NCI-H128 (cell line): ENCODE results near the gene AKR1C2.
"Not testable (repeated sequence)": the region's sequence is repeated elsewhere in the genome, so short reads cannot be mapped to it uniquely, and the experiment has no call there.

Experiments
- DNase-seq: peaks from one replicate; lab custom pipeline; 2025; ENCODE audit not compliant: unreplicated experiment; lab: John Stamatoyannopoulos, UW

The AKR1C2 gene

DNA sequence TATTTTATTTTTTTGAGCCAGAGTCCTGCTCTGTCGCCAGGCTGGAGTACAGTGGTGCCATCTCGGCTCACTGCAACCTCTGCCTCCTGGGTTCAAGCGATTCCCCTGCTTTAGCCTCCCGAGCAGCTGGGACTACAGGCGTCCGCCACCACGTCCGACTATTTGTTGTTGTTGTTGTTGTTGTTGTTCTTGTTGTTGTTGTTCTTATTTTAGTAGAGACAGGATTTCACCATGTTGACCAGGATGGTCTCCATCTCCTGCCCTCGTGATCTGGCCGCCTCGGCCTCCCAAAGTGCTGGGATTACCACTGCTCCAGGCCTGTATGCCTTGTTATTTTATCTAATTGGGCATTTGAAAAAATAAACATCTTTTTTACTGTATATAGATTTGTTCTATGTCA, 42.1 kb downstream of the AKR1C2 start:
- not testable (repeated sequence) for DNase-seq

DNA sequence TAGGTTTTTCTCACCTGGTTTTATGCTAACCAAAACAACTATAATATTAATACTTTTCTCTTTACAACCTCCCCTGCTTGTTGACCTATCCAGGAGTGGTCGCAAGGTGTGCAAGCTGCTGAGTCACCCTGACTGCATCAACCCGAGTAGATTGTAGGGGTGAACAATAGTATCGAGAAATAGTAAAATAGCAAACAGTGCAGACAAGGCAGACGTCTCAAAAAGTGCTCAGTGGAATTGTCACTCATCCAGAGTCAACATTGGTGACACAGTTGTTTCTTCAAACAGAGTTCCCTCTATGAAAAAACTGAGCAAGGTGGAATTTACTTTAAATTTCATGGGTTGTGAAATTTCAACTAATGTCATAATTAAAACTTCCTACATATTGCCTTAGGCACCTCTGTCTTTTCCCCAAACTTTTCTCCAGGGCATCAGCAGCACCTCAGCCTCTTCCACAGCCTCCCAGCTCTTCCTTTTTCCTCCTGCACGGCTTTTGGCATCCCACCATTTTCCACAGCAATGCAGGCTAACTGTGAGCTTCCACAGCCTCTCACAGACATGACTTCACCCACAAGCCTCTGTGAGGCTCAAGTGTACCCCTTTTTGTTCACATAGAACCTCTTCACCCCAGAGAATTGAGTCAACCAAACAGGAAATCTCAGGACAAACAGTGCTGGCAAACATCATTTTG, 46.6 kb downstream of the AKR1C2 start:
- not testable (repeated sequence) for DNase-seq

DNA sequence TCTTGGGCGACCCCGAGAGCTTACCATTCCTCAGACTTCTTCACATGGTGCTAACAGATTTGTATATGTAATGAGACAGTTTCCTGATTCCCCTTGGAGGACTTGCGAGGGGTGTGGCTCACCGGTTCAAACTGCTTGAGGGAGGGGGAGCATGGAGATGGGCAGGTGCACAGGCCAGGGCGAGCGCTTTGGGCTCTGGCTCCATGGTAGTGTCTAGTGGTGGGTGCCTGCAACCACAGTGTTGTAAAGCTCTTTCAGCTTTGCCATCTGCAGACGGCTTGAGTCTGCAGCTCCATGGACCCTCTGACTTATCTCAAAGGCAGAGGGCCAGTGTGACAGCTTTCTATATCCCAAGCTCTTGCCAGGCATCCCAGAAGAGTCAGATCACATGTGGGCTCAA, 47.6 kb downstream of the AKR1C2 start:
- DNase-seq: not testable (repeated sequence)

GRCh38 chr10:4953405-4953804, 50.3 kb downstream of the AKR1C2 start:
- no peak for DNase-seq

- DNase-seq: not testable (repeated sequence)
These were observed 52.0 kb downstream of the AKR1C2 start for GRCh38 chr10:4951512-4952162.

- no peak for DNase-seq
These were observed 55.7 kb downstream of the AKR1C2 start for GRCh38 chr10:4947635-4948596.

DNA sequence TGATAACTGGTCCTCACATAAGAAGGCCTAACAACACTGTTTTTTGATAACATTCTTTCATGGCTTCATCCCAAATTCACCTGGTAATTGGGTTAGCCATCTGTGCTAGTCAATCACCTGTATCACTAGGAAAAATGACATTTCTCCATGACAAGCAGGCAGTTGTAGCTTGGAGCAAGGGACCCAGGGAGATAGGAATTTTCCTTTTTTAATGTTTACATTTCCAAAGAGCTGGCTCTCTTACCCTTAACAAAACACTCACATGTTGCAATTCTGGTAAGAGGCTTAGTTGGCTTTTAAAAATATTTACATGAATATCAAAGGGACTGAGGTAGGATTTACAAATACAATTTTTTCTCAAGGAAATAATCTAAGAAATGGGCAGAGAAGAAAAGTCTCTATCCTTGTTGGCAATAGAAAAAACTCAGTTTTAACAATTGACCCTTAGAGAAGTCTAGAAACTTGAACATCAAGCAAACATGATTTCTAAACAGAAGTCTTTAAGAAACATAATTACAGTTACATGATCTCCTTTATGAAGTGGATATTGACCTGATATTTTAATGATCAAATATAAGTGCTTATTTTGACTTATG, 56.5 kb downstream of the AKR1C2 start:
- DNase-seq: no peak

DNA sequence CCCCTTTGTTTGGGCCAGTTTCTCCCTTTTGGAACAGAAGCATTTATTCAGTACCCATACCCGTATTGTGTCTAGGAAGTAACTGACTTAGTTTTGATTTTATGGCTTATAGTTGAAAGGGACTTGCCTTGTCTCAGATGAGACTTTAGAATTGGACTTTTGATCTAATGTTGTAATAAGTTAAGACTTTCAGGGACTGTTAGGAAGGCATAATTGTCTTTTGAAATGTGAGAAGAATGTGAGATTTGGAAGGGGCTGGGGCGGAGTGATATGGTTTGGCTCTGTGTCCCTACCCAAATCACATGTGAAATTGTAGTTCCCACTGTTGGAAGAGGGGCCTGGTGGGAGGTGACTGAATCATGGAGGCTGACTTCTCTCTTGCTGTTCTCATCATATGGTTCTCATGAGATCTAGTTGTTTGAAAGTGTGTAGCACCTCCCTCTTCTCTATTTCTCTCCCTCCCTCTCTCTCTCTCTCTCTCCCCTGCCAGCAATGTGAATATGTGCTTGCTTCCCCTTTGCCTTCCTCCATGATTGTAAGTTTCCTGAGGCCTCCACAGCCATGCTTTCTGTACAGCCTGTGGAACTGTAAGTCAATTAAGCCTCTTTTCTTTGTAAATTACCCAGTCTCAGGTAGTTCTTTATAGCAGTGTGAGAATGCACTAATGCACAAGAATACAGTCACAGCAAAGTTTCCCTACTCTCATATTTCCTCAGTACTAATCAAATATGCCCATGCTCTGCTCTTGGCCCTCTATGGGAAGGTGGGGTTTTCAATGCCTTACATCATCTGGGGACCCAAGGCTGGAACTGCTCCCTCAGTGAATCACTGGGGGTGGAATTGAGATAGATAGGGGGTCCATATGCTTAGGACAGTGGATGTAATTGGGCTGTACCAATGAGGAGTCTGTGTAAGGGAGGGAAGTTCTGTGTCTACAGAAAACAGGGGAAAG, 57.6 kb downstream of the AKR1C2 start:
- no peak for DNase-seq

DNA sequence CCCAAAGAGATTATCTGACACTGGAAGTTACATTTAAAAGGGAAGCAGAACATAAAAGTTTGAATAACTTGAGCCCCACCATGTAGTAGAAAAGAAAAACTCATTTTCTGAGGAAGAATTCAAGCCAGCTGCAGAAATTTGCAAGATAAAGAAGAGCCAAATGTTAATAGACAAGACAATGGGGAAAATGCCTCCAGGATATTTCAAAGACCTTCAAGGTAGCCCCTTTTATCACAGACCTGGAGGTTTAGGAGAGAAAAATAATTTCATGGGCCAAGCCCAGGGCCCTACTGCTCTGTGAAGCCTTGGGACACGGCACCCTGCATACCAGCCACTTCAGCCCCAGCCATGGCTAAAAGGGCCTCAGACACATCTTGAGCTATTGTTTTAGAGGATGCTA, 58.8 kb downstream of the AKR1C2 start:
- DNase-seq: no peak

GRCh38 chr10:4943821-4944220, 59.8 kb downstream of the AKR1C2 start:
- DNase-seq: no peak

- not testable (repeated sequence) for DNase-seq
These were observed 60.2 kb downstream of the AKR1C2 start for GRCh38 chr10:4943416-4943815.

GRCh38 chr10:4942931-4943330, 60.7 kb downstream of the AKR1C2 start:
- DNase-seq: not testable (repeated sequence)

GRCh38 chr10:4941540-4942330, 61.9 kb downstream of the AKR1C2 start:
- DNase-seq: no peak

DNA sequence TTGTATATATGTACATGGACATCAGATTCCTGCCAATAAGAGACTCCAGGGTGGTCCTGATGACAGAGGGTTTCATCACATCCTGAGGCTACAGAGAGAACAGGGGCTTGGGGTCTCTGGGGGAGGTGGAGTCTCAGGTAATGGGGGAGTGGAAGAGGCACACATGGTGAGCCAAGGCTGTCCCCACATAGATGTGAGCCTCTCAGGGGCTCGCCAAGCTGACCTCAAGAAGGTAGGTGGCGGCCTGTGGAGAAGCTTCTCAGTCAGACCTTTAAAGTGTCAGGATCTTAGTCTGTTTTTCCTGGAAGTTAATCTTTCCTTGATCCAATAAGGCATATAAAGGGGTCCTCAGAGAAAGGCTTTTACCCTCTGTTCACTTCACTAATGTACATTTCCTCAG, 62.7 kb downstream of the AKR1C2 start:
- not testable (repeated sequence) for DNase-seq

- DNase-seq: not testable (repeated sequence)
These were observed 63.6 kb downstream of the AKR1C2 start for GRCh38 chr10:4940073-4940428.

GRCh38 chr10:4939224-4940072, 64.2 kb downstream of the AKR1C2 start:
- DNase-seq: no peak
